HCT116 (cell line): ENCODE data around the gene SH2B3. TPM values are rescaled to one million over a fixed set of nuclear protein-coding genes. Genes with fewer than 3 reads are reported as not detected.

Source experiments
- ATAC-seq: fragments of 200-7000 bp; cut with Tn5 transposase; 2 replicates; pipeline ENCODE4 v1.9.1; 2020; ENCODE audit warnings: mild to moderate bottlenecking, moderate library complexity
- BruUV-seq: library from RNA; stranded (reverse); fragments of 400-500 nt; replicated peaks from 2 replicates; lab custom pipeline; 2021; lab: Mats Ljungman, UMichigan
- CTCF ChIA-PET: fragments of 300-600 bp; sonication (Branson Sonifier 250); formaldehyde crosslinking; loops from one replicate; lab custom pipeline; 2021; ENCODE audit warnings: antibody characterized with exemption; lab: Charles Lee
- POLR2A ChIA-PET: fragments of 300-600, 350-600 bp; sonication (Branson Sonifier 250); formaldehyde crosslinking; loops from one replicate; lab custom pipeline; 2021; ENCODE audit warnings: antibody characterized with exemption; lab: Charles Lee
- RAD21 ChIA-PET, 2 experiments: fragments of 300-600 bp; sonication (Branson Sonifier 250); formaldehyde crosslinking; loops; one replicate each; lab custom pipeline; 2023; ENCODE audit warnings: low total read pairs in 2 of 2; ENCODE audit not compliant: uncharacterized antibody in 2 of 2, unreplicated experiment in 2 of 2, low non-redundant PET in 1 of 2; lab: Charles Lee
- DNase-seq: peaks from one replicate; pipeline ENCODE4 v3.0.0-alpha.2; 2010; ENCODE audit warnings: low read depth, low spot score
- H2AFZ ChIP-seq: fragments of 200-600 bp; shearing (Covaris generic), sonication (generic); 2 replicates; pipeline ENCODE4 v1.6.1; 2017; ENCODE audit warnings: low read depth, mixed run types, mixed read lengths, antibody characterized with exemption, low read length; ENCODE audit not compliant: poor library complexity, severe bottlenecking
- H3K27ac ChIP-seq: 2 replicates; pipeline ENCODE4 v1.5.1; 2012; ENCODE audit warnings: low read depth, low read length
- H3K27me3 ChIP-seq: fragments of 200-600 bp; sonication (generic); 2 replicates; pipeline ENCODE4 v1.6.1; 2016; ENCODE audit warnings: mixed run types, low read length, mixed read lengths; ENCODE audit not compliant: insufficient read depth
- H3K36me3 ChIP-seq, 2 experiments: fragments of 200-500 bp in 1 of 2; fragments of 200-600 bp in 1 of 2; sonication (Bioruptor generic) in 1 of 2; sonication (generic) in 1 of 2; 2 replicates each; pipeline versions ENCODE4 v1.5.1 to v1.6.1; 2014 to 2016; ENCODE audit warnings: low read length in 2 of 2, inconsistent platforms in 1 of 2, mixed read lengths in 1 of 2, mixed run types in 1 of 2; ENCODE audit not compliant: insufficient read depth in 2 of 2, control insufficient read depth in 1 of 2
- H3K4me1 ChIP-seq, 2 experiments: fragments of 200-600 bp in 1 of 2; sonication (generic) in 1 of 2; 2 replicates each; pipeline versions ENCODE4 v1.5.1 to v1.6.1; 2012 to 2017; ENCODE audit warnings: low read length in 2 of 2, inconsistent platforms in 1 of 2, mild to moderate bottlenecking in 1 of 2, mixed read lengths in 1 of 2, mixed run types in 1 of 2, moderate library complexity in 1 of 2; ENCODE audit not compliant: insufficient read depth in 2 of 2, control insufficient read depth in 1 of 2
- H3K4me2 ChIP-seq: fragments of 200-600 bp; sonication (generic); 2 replicates; pipeline ENCODE4 v1.6.1; 2017; ENCODE audit warnings: mixed run types, low read length, mixed read lengths
- H3K4me3 ChIP-seq, 2 experiments: fragments of 200-600 bp in 1 of 2; sonication (generic) in 1 of 2; replicated peaks in 1 of 2; 2 replicates each; pipeline ENCODE4 v1.5.1; 2011 to 2016; ENCODE audit warnings: low read length in 2 of 2, control low read depth in 1 of 2, low read depth in 1 of 2, mild to moderate bottlenecking in 1 of 2, mixed read lengths in 1 of 2, mixed run types in 1 of 2
- H3K79me2 ChIP-seq: fragments of 200-600 bp; sonication (generic); 2 replicates; pipeline ENCODE4 v1.6.1; 2017; ENCODE audit warnings: mild to moderate bottlenecking, mixed run types, low read length, moderate library complexity, mixed read lengths; ENCODE audit not compliant: insufficient read depth
- H3K9ac ChIP-seq: fragments of 200-600 bp; sonication (generic); 2 replicates; pipeline ENCODE4 v1.6.1; 2016; ENCODE audit warnings: low read length, mixed read lengths
- H3K9me2 ChIP-seq: fragments of 200-600 bp; sonication (generic), shearing (Covaris generic); 2 replicates; pipeline ENCODE4 v1.6.1; 2017; ENCODE audit warnings: mixed run types, mild to moderate bottlenecking, moderate library complexity; ENCODE audit not compliant: insufficient read depth
- H3K9me3 ChIP-seq, 2 experiments: fragments of 200-500 bp in 1 of 2; fragments of 200-600 bp in 1 of 2; sonication (Bioruptor generic) in 1 of 2; sonication (generic) in 1 of 2; 2 replicates each; pipeline ENCODE4 v1.6.1; 2014 to 2017; ENCODE audit warnings: low read length in 2 of 2, mixed read lengths in 2 of 2, inconsistent platforms in 1 of 2, low read depth in 1 of 2, mild to moderate bottlenecking in 1 of 2, mixed run types in 1 of 2, moderate library complexity in 1 of 2; ENCODE audit not compliant: control insufficient read depth in 1 of 2, insufficient read depth in 1 of 2
- H4K20me1 ChIP-seq: fragments of 200-600 bp; sonication (generic), shearing (Covaris generic); 2 replicates; pipeline ENCODE4 v1.6.1; 2017; ENCODE audit warnings: mixed run types, mild to moderate bottlenecking, moderate library complexity; ENCODE audit not compliant: insufficient read depth
- CEBPB ChIP-seq: IDR thresholded peaks from 2 replicates; pipeline ENCODE4 v1.6.1; 2012; ENCODE audit warnings: low read depth
- EGR1 ChIP-seq: IDR thresholded peaks from 2 replicates; pipeline ENCODE4 v1.6.1; 2012; ENCODE audit warnings: low read depth
- ELF1 ChIP-seq: IDR thresholded peaks from 2 replicates; pipeline ENCODE4 v1.6.1; 2012; ENCODE audit warnings: low read depth, borderline replicate concordance
- EZH2 ChIP-seq: fragments of 200-600 bp; sonication (generic); IDR thresholded peaks from 2 replicates; pipeline ENCODE4 v1.6.1; 2017; ENCODE audit warnings: antibody characterized with exemption, mixed run types
- EZH2phosphoT487 ChIP-seq: fragments of 200-600 bp; IDR thresholded peaks from 2 replicates; pipeline ENCODE4 v1.6.1; 2018; ENCODE audit warnings: antibody characterized with exemption, borderline replicate concordance
- FOSL1 ChIP-seq: IDR thresholded peaks from 2 replicates; pipeline ENCODE4 v1.6.1; 2012; ENCODE audit warnings: low read depth
- JUND ChIP-seq: IDR thresholded peaks from 2 replicates; pipeline ENCODE4 v1.6.1; 2012
- POLR2A ChIP-seq: IDR thresholded peaks from 2 replicates; pipeline ENCODE4 v1.7.0; 2011; ENCODE audit warnings: borderline replicate concordance; ENCODE audit not compliant: insufficient read depth, insufficient read length; ENCODE audit errors: extremely low read depth
- RAD21 ChIP-seq: IDR thresholded peaks from 2 replicates; pipeline ENCODE4 v1.6.1; 2012; ENCODE audit warnings: low read depth, mild to moderate bottlenecking
- SIN3A ChIP-seq: IDR thresholded peaks from 2 replicates; pipeline ENCODE4 v1.6.1; 2012; ENCODE audit warnings: low read depth
- SP1 ChIP-seq: IDR thresholded peaks from 2 replicates; pipeline ENCODE4 v1.6.1; 2012; ENCODE audit warnings: low read depth
- SRF ChIP-seq: IDR thresholded peaks from 2 replicates; pipeline ENCODE4 v1.6.1; 2012; ENCODE audit warnings: low read depth
- TCF7L2 ChIP-seq: IDR thresholded peaks from 2 replicates; pipeline ENCODE4 v1.7.0; 2011; ENCODE audit warnings: borderline replicate concordance, inconsistent platforms; ENCODE audit not compliant: insufficient read depth, insufficient read length; ENCODE audit errors: extremely low read depth
- YY1 ChIP-seq: IDR thresholded peaks from 2 replicates; pipeline ENCODE4 v1.6.1; 2011; ENCODE audit warnings: low read length, low read depth, moderate library complexity, mild to moderate bottlenecking; ENCODE audit not compliant: insufficient replicate concordance; ENCODE audit errors: extremely low read depth
- ZFX ChIP-seq: fragments of 450-650 bp; IDR thresholded peaks from 2 replicates; pipeline ENCODE4 v1.6.1; 2017
- intact Hi-C: fragments of 100-400 bp; cut with micrococcal nuclease; formaldehyde crosslinking; loops from 2 replicates; pipeline ENCODE4 v1.10.0; 2022
- total RNA-seq: library from RNA; stranded (reverse); gene quantifications from one replicate; pipeline ENCODE4 v1.2.1, GENCODE V29; 2021; ENCODE audit not compliant: unreplicated experiment
- TF ChIP-seq, protein P1 (sequence below), 3 experiments: fragments of 200-600 bp in 1 of 3; sonication (generic) in 1 of 3; IDR thresholded peaks in 2 of 3; conservative IDR thresholded peaks in 1 of 3; 2 replicates each; pipeline ENCODE4 v1.5.1; 2012 to 2017; ENCODE audit warnings: low read depth in 2 of 3, low read length in 2 of 3, antibody characterized with exemption in 1 of 3, borderline replicate concordance in 1 of 3, control low read depth in 1 of 3, mild to moderate bottlenecking in 1 of 3, mixed read lengths in 1 of 3, mixed run types in 1 of 3, moderate library complexity in 1 of 3; ENCODE audit not compliant: insufficient read depth in 1 of 3
- TF ChIP-seq, protein P2 (sequence below): IDR thresholded peaks from 2 replicates; pipeline ENCODE4 v1.6.1; 2012; ENCODE audit warnings: low read depth
- TF ChIP-seq, protein P3 (sequence below): IDR thresholded peaks from 2 replicates; pipeline ENCODE4 v1.6.1; 2012

Gene SH2B3
- total RNA-seq, 1 experiment from 2014 or later = 17.3 TPM

DNA sequence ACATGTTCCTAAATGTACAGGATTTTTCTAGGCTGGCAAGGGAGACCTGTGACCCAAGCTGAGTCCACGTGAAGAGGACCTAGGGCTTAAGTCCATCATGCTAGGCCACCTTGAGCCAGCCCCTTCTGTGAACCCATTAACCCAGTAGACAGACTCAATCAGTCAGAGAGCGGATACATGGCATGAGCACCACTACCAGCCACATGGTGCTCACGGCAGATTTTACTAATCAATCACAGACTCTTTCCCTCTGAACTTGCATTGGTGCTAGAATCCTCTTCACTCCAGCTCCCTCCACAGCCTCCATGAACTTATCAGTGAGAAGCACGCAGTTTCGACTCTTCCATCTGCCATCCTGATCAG is 45.8 kb upstream of the SH2B3 start:
- intact Hi-C loops = no loop called here
- Histone ChIP-seq H3K27me3 (no peaks in the 10 kb centered on the region), H4K20me1 (no peaks in the 10 kb centered on the region), H3K4me2 (no peak overlapping the region), H3K4me1 (peaks cover 0 to 15% of the 10 kb centered on the region in 2 experiments; a peak in 2 of 4 replicates), H3K79me2 (no peaks in the 10 kb centered on the region), H3K9me3 (no peaks in the 10 kb centered on the region), H3K27ac (no peak overlapping the region), H2AFZ (no peak overlapping the region), H3K9ac (no peak overlapping the region), H3K9me2 (no peaks in the 10 kb centered on the region), H3K36me3 (no peaks in the 10 kb centered on the region; a peak in 1 of 4 replicates), H3K4me3 (no peak overlapping the region)
- CTCF ChIA-PET = no interaction called here
- DNase-seq = no peak
- no peak for TF ChIP-seq TCF7L2
- TF ChIP-seq CEBPB = no peak
- TF ChIP-seq, protein P1, sequence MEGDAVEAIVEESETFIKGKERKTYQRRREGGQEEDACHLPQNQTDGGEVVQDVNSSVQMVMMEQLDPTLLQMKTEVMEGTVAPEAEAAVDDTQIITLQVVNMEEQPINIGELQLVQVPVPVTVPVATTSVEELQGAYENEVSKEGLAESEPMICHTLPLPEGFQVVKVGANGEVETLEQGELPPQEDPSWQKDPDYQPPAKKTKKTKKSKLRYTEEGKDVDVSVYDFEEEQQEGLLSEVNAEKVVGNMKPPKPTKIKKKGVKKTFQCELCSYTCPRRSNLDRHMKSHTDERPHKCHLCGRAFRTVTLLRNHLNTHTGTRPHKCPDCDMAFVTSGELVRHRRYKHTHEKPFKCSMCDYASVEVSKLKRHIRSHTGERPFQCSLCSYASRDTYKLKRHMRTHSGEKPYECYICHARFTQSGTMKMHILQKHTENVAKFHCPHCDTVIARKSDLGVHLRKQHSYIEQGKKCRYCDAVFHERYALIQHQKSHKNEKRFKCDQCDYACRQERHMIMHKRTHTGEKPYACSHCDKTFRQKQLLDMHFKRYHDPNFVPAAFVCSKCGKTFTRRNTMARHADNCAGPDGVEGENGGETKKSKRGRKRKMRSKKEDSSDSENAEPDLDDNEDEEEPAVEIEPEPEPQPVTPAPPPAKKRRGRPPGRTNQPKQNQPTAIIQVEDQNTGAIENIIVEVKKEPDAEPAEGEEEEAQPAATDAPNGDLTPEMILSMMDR (IDR thresholded peaks at IDR 0.05 in 2 of 3, conservative IDR thresholded peaks at IDR 0.05 in 1 of 3; ENCODE audit: borderline replicate concordance in 1 of 3, insufficient read depth in 1 of 3, low read depth in 2 of 3, low read length in 2 of 3) = no peak
- TF ChIP-seq, protein P2, sequence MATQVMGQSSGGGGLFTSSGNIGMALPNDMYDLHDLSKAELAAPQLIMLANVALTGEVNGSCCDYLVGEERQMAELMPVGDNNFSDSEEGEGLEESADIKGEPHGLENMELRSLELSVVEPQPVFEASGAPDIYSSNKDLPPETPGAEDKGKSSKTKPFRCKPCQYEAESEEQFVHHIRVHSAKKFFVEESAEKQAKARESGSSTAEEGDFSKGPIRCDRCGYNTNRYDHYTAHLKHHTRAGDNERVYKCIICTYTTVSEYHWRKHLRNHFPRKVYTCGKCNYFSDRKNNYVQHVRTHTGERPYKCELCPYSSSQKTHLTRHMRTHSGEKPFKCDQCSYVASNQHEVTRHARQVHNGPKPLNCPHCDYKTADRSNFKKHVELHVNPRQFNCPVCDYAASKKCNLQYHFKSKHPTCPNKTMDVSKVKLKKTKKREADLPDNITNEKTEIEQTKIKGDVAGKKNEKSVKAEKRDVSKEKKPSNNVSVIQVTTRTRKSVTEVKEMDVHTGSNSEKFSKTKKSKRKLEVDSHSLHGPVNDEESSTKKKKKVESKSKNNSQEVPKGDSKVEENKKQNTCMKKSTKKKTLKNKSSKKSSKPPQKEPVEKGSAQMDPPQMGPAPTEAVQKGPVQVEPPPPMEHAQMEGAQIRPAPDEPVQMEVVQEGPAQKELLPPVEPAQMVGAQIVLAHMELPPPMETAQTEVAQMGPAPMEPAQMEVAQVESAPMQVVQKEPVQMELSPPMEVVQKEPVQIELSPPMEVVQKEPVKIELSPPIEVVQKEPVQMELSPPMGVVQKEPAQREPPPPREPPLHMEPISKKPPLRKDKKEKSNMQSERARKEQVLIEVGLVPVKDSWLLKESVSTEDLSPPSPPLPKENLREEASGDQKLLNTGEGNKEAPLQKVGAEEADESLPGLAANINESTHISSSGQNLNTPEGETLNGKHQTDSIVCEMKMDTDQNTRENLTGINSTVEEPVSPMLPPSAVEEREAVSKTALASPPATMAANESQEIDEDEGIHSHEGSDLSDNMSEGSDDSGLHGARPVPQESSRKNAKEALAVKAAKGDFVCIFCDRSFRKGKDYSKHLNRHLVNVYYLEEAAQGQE = no peak
- no peak for TF ChIP-seq SRF
- no peak for TF ChIP-seq EGR1
- TF ChIP-seq RAD21 = no peak
- TF ChIP-seq ZFX = no peak
- no peak for TF ChIP-seq SP1
- no peak for TF ChIP-seq FOSL1
- TF ChIP-seq, protein P3, sequence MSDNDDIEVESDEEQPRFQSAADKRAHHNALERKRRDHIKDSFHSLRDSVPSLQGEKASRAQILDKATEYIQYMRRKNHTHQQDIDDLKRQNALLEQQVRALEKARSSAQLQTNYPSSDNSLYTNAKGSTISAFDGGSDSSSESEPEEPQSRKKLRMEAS = no peak
- no peak for TF ChIP-seq POLR2A
- TF ChIP-seq JUND = no peak
- TF ChIP-seq YY1 = no peak
- TF ChIP-seq ELF1 = no peak
- no peak for TF ChIP-seq EZH2phosphoT487
- no peak for TF ChIP-seq SIN3A
- no peak for TF ChIP-seq EZH2
- POLR2A ChIA-PET = interaction anchor here (1.4 kb wide), 1 partner anchor 9 kb away, joined by 4 read pairs; the partner anchor contains the start of gene PHETA1
- RAD21 ChIA-PET = no interaction called here
- BruUV-seq = no TSS peak
- ATAC-seq = no peak
